Stimulated activated CD4-positive, alpha-beta T cell treated with anti-CD3 and anti-CD28 coated beads, Interleukin-15, amount 100 ng/mL, for 48 hours (primary cell): ENCODE results near the gene TMEM151A.
A peak's percentile ranks its signal among the peaks of the same experiment; 100 is the strongest.
"Not testable (repeated sequence)": the region's sequence is repeated elsewhere in the genome, so short reads cannot be mapped to it uniquely, and the experiment has no call there.

ENCODE experiments used
- DNase-seq, 2 donors: peaks; one replicate each; pipeline ENCODE4 v3.0.0-alpha.2; 2020; ENCODE audit warnings: low read depth in 2 of 2

The TMEM151A gene

DNA sequence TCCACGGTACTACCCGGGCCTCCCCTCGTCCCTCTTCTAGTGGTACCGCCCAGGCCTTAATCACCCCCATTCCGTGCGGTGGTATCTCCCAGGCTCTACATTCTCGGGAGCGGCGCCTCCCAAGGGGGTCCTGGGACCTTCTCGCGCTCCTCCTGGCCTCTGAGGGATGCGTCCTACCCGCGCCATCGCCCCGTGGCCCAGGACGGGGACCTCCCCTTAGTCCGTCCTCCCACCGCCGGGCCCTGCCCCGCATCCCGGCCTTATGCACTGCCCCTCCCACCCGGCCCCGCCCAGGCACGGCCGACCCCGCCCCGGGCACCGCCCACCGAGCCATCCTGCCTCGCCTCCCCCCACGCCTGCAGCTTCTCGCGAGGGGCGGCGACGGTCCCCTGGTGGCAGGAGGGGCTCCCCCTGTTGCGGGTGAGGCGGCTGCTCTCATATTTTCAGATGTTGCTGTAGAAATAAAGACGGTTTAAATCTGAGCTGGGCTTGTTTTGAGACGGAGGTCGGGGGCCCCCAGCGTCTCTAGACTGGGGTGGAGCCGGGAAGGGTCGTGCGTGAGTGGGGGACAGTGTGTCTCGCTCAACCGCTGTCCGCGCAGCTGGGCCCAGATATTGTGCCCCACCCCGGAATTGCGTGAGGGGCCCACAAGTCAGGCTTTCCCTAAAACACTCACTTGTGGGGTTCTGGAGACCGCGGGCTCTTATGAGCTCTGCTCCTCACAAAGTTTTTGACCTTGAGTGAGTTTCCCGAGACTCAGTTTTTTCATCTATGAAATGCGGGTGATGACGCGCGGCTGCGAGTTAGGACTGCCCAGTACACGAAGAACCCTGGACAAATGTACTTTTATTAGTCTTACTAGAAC, 24.1 kb upstream of the TMEM151A start:
- peak; percentile 81 to 88 for DNase-seq

DNA sequence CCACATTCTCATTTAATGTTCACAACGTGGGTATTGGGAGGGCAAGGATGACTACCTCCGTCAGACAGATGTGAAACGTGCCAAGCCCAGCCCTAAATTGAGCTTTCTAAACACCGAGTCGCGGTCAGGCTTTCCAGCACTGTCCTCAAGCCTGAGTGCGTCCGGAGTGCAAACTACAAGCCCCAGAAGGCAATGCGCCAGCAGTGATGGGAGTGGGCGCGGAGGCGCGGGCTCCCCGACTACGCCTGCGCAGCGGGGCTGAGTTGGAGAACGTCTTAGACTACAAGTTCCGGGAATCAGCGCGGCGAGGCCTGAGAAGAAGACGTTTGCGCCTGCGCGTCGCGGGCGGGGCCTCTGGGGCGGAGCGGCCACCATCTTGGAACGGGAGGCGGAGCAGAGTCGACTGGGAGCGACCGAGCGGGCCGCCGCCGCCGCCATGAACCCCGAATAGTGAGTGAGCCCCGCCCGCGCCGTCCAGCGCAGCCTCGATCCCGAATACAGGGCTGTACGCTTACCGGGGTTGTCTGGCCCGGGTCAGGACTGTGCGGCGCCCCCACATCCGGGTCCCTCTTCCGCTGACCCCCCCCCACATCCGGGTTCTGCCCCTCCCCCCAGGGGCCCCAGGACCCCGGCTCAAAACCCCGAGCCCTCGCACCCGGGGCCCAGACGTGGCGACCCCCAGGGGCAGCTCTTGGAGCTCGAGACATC, 23.3 kb upstream of the TMEM151A start, which contains the start of gene RAB1B:
TSS of gene RAB1B (plus strand) at position 396 of the 708 bp plus-strand sequence. CDS start at position 437, 41 bp downstream.
- peak; percentile 99 to 100 for DNase-seq

DNA sequence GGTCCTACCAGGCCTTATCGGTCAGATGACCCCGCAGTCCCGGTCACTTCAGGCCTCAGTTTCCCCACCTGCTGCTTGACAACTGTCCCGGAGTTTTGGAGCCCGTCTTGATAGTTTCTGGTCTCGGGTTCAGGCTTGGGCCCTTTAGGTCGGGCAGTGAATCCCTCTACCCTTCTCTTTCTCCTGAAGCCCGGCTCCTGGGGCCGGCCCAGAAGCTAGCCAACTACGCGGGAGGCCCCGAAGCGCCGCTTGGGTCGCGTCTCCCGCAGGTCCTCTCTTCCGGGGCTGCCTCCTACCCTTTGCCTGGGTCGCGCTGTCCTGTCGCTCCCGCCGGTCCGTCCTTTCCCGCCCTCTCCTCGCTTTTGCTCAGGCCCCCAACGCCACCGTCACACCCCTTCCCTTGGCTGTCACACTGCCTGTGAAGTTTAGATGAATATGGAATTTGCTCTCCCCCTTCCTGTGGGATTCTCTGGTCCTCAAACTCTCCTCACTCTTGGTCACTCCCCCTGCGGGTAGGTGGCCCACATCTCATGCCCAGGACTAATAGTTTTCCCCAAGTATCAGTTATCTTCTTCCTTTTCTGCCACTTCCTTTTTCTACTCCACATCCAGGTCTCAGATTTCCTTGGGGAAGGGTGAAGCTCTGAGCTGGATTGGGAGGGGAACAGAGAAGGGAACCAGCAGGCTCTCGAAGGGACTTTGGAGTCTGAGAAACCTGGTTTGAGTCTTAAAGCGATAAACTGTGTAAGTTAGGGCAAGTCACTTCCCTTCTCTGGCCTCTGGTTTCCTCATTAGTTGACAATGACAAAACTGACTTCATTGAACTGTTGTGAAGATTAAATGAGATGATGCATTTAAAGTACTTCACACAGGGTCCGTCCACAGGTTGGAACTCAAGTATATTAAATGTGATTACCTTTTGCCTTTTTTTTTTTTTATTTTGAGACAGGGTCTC, 22.5 kb upstream of the TMEM151A start:
- no peak for DNase-seq

DNA sequence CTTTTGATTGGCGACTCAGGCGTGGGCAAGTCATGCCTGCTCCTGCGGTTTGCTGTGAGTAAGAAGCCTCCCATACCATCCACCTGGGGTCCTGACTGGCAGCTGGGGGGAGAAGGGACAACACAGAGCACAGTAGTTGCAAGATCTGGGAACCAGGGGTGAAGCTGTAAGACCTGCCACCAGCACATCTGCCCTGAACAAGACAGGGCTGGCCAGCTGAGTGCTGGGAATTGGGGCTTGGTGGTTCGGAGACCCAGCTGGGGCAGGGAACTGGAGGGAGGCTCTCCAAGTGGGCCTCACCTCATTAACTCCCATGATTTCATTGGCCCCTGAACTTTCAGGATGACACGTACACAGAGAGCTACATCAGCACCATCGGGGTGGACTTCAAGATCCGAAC, 19.9 kb upstream of the TMEM151A start:
- DNase-seq = no peak

DNA sequence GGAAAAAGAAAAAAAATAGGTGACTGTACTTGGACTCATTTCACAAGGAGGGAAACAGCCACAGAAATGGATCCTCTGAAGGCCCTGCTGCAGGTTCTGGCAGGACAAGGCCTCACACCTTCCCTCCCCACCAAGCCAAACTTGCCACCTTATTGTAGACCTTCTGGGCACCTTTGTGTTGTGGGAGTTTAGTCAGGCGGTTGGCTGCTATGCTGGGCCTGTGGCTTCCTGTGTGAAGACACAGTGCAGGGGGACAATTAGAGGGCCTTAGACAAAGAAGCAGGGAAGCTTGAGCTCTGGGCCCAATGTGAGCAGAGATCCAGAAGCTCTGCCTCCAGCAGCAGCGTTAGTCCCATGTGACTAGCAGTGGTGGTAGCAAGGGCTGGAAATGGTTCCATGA, 19.1 kb upstream of the TMEM151A start:
- DNase-seq = no peak

DNA sequence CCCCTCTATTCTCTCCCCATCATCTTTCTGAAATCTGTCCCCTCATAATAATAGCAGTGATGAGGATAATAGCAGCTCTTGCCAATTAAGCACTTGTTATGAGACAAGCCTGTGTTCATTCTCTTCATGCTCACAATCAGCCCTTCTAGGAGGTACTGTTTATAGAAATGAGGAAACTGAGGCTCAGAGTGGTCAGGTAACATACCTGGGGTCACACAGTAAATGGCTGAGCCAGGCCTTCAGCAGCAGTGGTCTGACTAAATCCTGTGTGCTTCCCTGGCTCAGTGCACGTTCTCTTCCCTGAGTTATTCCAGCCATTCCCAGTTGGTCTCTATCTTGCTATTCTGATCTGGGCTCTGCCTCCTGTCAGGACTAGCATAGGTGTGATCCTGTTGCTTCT, 17.5 kb upstream of the TMEM151A start:
- no peak for DNase-seq

DNA sequence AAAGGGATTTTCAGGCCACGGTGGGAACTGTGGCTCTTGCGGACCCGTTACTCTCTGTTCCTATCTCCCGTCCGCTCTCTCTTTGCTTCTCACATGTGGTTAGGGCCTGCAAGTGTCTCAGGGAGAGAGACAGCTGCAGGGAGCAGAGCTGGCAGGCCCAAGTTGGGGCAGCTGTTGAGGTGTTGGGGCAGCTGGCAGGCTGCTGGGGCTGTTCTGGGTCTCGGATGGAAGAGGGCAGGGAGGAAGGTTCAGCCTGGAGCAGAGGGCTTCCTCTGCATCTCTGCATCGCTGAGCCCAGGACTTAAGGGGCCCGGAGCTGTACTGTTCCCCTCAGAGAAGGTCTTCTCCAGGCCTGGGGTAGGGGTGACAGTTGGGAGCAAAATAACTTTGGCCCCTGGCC, 16.3 kb upstream of the TMEM151A start:
- no peak for DNase-seq

DNA sequence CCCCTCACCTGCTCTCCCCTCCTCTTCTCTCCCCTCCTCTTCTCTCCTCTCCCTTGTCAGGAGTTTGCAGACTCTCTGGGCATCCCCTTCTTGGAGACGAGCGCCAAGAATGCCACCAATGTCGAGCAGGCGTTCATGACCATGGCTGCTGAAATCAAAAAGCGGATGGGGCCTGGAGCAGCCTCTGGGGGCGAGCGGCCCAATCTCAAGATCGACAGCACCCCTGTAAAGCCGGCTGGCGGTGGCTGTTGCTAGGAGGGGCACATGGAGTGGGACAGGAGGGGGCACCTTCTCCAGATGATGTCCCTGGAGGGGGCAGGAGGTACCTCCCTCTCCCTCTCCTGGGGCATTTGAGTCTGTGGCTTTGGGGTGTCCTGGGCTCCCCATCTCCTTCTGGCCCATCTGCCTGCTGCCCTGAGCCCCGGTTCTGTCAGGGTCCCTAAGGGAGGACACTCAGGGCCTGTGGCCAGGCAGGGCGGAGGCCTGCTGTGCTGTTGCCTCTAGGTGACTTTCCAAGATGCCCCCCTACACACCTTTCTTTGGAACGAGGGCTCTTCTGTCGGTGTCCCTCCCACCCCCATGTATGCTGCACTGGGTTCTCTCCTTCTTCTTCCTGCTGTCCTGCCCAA, 15.6 kb upstream of the TMEM151A start:
- no peak for DNase-seq

DNA sequence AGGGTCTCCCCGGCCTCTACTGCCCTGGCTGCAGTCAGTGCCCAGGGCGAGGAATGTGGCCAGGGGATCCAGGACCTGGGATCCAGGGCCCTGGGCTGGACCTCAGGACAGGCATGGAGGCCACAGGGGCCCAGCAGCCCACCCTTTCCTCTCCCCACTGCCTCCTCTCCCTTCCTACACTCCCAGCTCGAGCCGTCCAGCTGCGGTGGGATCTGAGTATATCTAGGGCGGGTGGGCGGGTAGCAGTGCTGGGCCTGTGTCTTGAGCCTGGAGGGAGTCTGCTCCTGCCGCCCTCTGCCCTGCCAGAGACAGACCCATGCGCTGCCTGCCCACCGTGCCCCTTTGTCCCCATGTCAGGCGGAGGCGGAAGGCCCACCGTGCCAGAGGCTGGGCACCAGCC, 15.1 kb upstream of the TMEM151A start:
- not testable (repeated sequence) for DNase-seq

DNA sequence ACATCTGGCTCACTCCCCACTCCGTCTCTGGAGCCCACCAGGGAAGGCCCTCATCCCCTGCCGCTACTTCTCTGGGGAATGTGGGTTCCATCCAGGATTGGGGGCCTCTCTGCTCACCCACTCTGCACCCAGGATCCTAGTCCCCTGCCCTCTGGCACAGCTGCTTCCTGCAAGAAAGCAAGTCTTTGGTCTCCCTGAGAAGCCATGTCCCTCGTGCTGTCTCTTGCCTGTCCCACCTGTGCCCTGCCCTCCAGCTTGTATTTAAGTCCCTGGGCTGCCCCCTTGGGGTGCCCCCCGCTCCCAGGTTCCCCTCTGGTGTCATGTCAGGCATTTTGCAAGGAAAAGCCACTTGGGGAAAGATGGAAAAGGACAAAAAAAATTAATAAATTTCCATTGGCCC, 14.6 kb upstream of the TMEM151A start:
- DNase-seq = not testable (repeated sequence)

DNA sequence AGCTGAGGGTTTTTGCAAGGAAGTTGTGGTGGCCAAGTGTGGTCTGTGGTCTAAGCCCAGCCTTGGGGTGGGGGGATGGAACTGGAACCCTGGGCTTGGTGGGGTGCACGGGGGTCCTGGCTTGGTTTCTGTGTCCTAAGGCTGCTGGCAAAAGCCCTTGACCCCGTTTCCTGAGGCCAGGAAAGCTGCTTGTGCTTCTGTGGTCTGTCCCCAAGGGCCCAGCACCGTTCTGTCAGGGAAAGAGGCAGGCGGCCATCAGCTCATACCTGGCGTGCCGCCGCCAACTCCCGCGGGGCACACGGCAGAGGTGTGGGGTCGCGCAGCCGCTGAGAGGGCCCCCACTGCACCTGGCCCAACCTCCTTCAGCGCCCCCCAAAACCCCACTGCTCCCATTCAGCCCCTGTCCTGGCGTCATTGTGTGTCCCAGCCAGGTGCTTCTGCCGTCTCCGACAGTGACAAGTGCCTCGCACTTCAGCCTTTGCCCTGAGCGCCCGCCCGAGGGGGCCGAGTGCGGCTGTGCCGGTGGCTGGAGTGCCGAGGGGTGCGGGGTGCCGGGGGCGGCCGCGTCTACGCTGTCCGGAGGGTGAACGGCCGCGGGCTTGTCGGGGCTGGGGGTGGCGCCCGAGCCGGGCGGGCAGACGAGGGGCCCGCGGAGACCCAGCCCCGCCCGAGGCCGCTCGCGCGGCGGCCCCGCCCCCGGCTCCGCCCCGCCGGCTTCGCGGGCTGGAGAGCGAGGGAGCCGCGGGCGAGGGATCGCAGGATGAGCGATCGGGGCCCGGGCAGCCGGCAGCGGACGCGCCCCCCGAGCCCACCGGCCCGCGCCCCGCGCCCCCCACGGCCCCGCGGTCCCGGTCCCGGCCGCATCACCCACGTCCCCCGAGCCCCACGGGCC, 14.0 kb upstream of the TMEM151A start, which contains the start of gene CNIH2:
TSS of gene CNIH2 (plus strand) at position 705 of the 892 bp plus-strand sequence. CDS start 282 bp downstream, outside the sequence.
- no peak for DNase-seq

DNA sequence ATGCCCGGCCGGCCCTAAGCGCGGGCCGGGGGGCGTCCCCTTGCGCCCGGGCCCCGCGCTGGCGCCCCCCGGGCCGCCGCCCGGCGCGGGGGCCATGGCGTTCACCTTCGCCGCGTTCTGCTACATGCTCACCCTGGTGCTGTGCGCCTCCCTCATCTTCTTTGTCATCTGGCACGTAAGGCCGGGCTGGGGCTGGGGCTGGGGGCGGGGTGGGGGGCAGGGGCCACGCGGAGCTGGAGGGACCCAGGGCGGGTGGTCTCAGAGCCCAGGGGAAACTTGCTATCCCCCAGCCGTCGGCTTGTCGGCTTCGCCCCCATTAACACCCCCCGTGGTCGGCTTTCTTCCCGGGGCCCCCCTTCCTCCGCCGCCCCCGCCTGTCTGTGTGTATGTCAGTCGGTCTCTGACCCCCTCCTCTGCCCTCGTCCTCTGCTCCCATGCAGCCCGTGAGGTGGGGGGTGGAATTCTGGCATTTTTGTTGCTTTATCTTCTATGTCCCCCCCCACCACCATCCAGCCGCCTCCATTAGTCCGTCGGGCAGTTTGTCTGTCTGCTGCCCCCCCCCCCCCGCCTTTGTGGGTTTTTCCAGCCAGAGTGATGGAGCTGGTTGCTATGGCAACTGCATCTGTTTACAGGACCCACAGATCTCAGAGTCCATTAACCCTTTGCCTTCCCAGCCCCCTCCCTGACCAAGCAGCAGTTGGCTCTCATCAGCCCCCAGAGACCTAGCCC, 13.2 kb upstream of the TMEM151A start:
- DNase-seq = no peak

DNA sequence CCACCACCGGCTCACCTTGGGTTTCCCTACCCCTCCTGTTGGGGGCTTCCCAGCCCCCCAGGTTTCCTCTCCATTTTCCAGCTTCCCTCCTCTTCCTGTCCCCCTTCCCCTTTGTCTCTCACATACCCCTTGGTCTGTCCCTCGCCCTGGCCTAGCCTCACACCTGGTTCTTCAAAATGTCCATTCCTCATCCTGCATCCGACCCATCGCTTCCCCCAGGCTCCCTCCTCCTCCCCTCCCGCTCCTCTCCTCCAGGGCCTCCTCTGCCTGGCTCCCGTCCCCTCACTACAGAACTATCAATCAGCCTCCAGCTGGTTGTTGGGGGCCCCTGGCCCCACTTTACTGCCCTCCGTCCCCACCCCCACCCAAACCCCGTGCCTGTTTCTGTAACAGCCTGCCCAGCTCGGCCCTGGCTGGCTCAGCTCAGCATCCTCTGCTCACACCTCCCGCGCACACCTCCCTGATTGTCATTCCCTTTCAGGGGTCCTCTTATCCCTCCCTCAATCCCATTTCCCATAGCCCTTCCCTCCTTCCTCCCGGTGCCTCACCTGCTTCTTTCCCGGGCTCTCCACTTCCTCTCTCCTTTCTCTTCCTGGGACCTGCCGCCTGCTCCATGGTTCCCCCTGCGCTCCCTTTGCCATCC, 12.5 kb upstream of the TMEM151A start:
- DNase-seq = no peak

DNA sequence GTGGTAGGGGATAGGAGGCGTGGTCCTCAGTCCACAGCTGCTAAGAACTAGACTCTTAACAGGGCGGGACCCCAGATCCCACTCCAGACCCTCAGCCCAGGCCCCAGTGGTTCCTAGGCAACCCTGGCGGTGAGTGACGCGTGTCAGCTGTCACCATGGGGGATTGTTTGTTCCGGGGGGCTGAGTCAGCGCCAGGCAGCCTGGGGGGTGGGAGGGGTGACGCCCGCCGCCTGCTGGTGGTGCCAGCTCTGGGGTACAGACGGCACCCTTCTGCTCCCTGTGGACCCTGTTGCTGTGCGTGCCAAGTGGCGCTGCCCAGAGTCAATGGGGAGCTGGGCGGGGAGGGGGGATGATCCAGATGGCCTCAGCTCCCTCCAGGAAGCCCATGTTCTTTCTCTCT, 11.3 kb upstream of the TMEM151A start:
- DNase-seq = no peak

DNA sequence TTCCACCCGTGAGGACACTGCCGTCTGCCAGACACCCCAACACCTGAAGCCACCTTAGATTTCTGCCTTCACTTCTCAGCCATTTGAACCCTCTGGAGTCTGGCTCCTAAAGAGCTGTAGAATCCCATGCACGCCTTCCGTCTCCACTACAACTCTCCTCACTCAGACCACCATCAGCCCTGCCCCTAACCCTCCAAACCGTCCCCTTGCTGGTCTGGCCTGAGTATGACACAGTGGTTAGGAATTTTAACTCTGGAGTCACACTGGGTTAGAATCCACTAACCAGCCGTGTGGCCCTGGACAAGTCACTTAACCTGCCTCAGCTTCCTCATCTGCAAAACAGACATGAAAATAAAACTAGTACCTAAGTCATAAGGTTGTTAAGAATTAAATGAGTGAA, 10.7 kb upstream of the TMEM151A start:
- no peak for DNase-seq

DNA sequence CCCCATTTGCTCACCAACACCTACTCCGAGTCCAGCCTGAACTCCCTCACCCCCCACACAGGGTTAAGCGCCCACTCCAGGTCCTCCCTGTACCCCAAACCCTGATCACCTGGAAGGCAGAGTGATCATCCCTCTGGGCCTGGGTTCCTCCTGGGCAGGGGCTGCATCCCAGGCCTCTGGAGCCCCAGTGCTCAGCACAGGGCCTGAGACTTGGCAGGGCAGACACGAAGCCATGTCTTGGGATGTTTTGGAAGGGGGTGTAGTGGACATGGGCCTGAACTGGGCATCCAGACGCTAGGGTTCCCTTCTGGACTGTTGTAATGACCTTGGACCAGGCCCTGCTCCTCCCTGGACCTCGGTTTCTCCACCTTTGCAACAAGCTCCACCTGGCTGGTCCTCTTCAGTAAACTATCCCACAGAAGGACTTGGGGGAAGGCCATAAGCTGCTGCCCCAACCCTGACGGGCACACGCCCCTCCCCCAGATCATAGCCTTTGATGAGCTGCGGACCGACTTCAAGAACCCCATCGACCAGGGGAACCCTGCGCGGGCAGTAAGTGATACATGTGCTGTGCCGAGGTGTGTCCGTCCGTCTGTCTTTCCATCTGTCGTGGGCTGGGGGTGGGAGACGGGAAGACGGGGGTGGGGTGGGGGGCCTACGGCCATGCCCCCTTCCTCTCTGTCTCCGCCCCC, 9.8 kb upstream of the TMEM151A start:
- no peak for DNase-seq

DNA sequence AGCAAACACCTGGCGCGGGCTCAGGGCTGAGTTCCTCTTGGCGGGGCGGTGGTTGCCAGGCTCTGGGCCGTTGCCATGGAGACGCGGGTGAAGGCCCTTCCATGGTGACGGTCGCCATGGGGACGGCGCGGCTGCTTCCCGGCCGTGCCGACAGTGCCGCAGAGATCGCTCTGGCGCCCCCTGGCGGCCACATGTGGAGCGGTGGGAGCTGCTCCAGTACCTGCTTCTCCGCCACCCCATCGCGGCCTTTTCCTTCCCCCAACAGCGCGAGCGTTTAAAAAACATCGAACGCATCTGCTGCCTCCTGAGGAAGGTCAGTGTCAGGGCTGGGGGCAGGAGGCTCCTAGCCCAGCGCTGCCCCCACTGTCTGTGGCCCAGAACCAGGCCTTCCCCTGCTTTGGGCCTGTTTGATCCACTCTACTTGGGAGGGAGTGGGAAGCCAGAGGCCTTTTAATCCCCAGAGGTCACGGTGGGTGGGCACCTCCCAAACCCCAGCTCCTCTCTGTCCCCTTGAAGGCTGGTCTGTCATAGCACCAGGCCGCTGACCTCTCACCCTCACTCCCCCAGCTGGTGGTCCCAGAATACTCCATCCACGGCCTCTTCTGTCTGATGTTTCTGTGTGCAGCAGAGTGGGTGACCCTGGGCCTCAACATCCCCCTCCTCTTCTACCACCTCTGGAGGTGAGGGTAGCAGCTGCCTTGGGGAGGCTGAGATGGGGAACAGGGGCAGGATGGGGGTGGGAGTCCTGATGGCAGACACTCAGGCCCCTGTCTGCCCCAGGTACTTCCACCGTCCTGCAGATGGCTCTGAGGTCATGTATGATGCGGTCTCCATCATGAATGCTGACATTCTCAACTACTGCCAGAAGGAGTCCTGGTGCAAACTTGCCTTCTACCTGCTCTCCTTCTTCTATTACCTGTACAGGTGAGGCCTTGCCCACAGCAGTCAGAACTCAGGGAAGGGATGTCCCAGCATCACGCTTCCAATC, 8.9 kb upstream of the TMEM151A start:
- DNase-seq = peak; percentile 98
